ENCODE results near the gene ATIC. TPM values are rescaled to one million over a fixed set of nuclear protein-coding genes. Genes with fewer than 3 reads are reported as not detected.

The ATIC gene
- total RNA-seq, result 19.3 TPM

GRCh38 chr2:215311625-215312396, at the start of gene ATIC:
Gene ATIC (plus strand): TSS chr2:215312059. CDS start chr2:215312143, 84 bp downstream.
- Histone ChIP-seq H3K27me3 (ENCODE audit: control insufficient read depth in 3 of 3, insufficient read depth in 3 of 3, low read length in 3 of 3) (no peaks in the 10 kb centered on the region), H3K36me3 (ENCODE audit: control insufficient read depth in 3 of 3, insufficient read depth in 3 of 3, low read length in 3 of 3) (peaks cover 0 to 9% (median 0%) of the 10 kb centered on the region in 3 donors), H3K9me3 (ENCODE audit: control insufficient read depth in 3 of 3, low read length in 3 of 3) (no peaks in the 10 kb centered on the region), H3K4me3 (ENCODE audit: low read length in 3 of 3) (peak within 1 kb of the TSS; percentile 86 to 93 (median 93)), H3K27ac (ENCODE audit: low read depth, low read length) (peak within 1 kb of the TSS; percentile 77), H3K9ac (ENCODE audit: low read depth in 1 of 3, low read length in 3 of 3) (peak within 1 kb of the TSS; percentile 83 to 95 (median 86)), H3K4me1 (ENCODE audit: control insufficient read depth in 3 of 3, insufficient read depth in 3 of 3, low read length in 3 of 3) (peaks cover 8 to 12% (median 10%) of the 10 kb centered on the region in 3 donors)

- Histone ChIP-seq H3K27me3 (ENCODE audit: control insufficient read depth in 3 of 3, insufficient read depth in 3 of 3, low read length in 3 of 3) (no peaks in the 10 kb centered on the region), H3K4me3 (ENCODE audit: low read length in 3 of 3) (no peak overlapping the region), H3K4me1 (ENCODE audit: control insufficient read depth in 3 of 3, insufficient read depth in 3 of 3, low read length in 3 of 3) (no peaks in the 10 kb centered on the region), H3K9me3 (ENCODE audit: control insufficient read depth in 3 of 3, low read length in 3 of 3) (no peaks in the 10 kb centered on the region), H3K36me3 (ENCODE audit: control insufficient read depth in 3 of 3, insufficient read depth in 3 of 3, low read length in 3 of 3) (no peaks in the 10 kb centered on the region), H3K27ac (ENCODE audit: low read depth, low read length) (no peak overlapping the region), H3K9ac (ENCODE audit: low read depth in 1 of 3, low read length in 3 of 3) (no peak overlapping the region)
These were observed 49.6 kb upstream of the ATIC start for GRCh38 chr2:215262303-215262702.

- Histone ChIP-seq H3K27me3 (ENCODE audit: control insufficient read depth in 3 of 3, insufficient read depth in 3 of 3, low read length in 3 of 3) (no peaks in the 10 kb centered on the region), H3K9me3 (ENCODE audit: control insufficient read depth in 3 of 3, low read length in 3 of 3) (no peaks in the 10 kb centered on the region), H3K27ac (ENCODE audit: low read depth, low read length) (no peak overlapping the region), H3K9ac (ENCODE audit: low read depth in 1 of 3, low read length in 3 of 3) (no peak overlapping the region), H3K36me3 (ENCODE audit: control insufficient read depth in 3 of 3, insufficient read depth in 3 of 3, low read length in 3 of 3) (no peaks in the 10 kb centered on the region), H3K4me1 (ENCODE audit: control insufficient read depth in 3 of 3, insufficient read depth in 3 of 3, low read length in 3 of 3) (no peaks in the 10 kb centered on the region), H3K4me3 (ENCODE audit: low read length in 3 of 3) (no peak overlapping the region)
These were observed 49.0 kb upstream of the ATIC start for GRCh38 chr2:215262741-215263362.

GRCh38 chr2:215264374-215264773, 47.5 kb upstream of the ATIC start:
- H3K4me3 ChIP-seq (ENCODE audit: low read length in 3 of 3), result no peak overlapping the region
- H3K4me1 ChIP-seq (ENCODE audit: control insufficient read depth in 3 of 3, insufficient read depth in 3 of 3, low read length in 3 of 3), result no peaks in the 10 kb centered on the region
- no peak overlapping the region for H3K9ac ChIP-seq (ENCODE audit: low read depth in 1 of 3, low read length in 3 of 3)
- H3K27me3 ChIP-seq (ENCODE audit: control insufficient read depth in 3 of 3, insufficient read depth in 3 of 3, low read length in 3 of 3), result no peaks in the 10 kb centered on the region
- H3K36me3 ChIP-seq (ENCODE audit: control insufficient read depth in 3 of 3, insufficient read depth in 3 of 3, low read length in 3 of 3), result no peaks in the 10 kb centered on the region
- no peaks in the 10 kb centered on the region for H3K9me3 ChIP-seq (ENCODE audit: control insufficient read depth in 3 of 3, low read length in 3 of 3)
- H3K27ac ChIP-seq (ENCODE audit: low read depth, low read length), result no peak overlapping the region

- Histone ChIP-seq H3K4me3 (ENCODE audit: low read length in 3 of 3) (peak overlapping the region; percentile 1 to 48 (median 30)), H3K4me1 (ENCODE audit: control insufficient read depth in 3 of 3, insufficient read depth in 3 of 3, low read length in 3 of 3) (no peaks in the 10 kb centered on the region), H3K27me3 (ENCODE audit: control insufficient read depth in 3 of 3, insufficient read depth in 3 of 3, low read length in 3 of 3) (no peaks in the 10 kb centered on the region), H3K27ac (ENCODE audit: low read depth, low read length) (no peak overlapping the region), H3K9me3 (ENCODE audit: control insufficient read depth in 3 of 3, low read length in 3 of 3) (no peaks in the 10 kb centered on the region), H3K9ac (ENCODE audit: low read depth in 1 of 3, low read length in 3 of 3) (peak overlapping the region in 2 of 3 donors; percentile 43 to 46), H3K36me3 (ENCODE audit: control insufficient read depth in 3 of 3, insufficient read depth in 3 of 3, low read length in 3 of 3) (no peaks in the 10 kb centered on the region)
These were observed 42.3 kb upstream of the ATIC start for GRCh38 chr2:215269397-215270117.

- H3K27me3 ChIP-seq (ENCODE audit: control insufficient read depth in 3 of 3, insufficient read depth in 3 of 3, low read length in 3 of 3), result no peaks in the 10 kb centered on the region
- no peaks in the 10 kb centered on the region for H3K9me3 ChIP-seq (ENCODE audit: control insufficient read depth in 3 of 3, low read length in 3 of 3)
- H3K36me3 ChIP-seq (ENCODE audit: control insufficient read depth in 3 of 3, insufficient read depth in 3 of 3, low read length in 3 of 3), result no peaks in the 10 kb centered on the region
- H3K4me3 ChIP-seq (ENCODE audit: low read length in 3 of 3), result no peak overlapping the region
- H3K27ac ChIP-seq (ENCODE audit: low read depth, low read length), result no peak overlapping the region
- no peak overlapping the region for H3K9ac ChIP-seq (ENCODE audit: low read depth in 1 of 3, low read length in 3 of 3)
- no peaks in the 10 kb centered on the region for H3K4me1 ChIP-seq (ENCODE audit: control insufficient read depth in 3 of 3, insufficient read depth in 3 of 3, low read length in 3 of 3)
These were observed 41.8 kb upstream of the ATIC start for GRCh38 chr2:215270118-215270451.

GRCh38 chr2:215271446-215271845, 40.4 kb upstream of the ATIC start:
- H3K9ac ChIP-seq (ENCODE audit: low read depth in 1 of 3, low read length in 3 of 3), result no peak overlapping the region
- no peaks in the 10 kb centered on the region for H3K36me3 ChIP-seq (ENCODE audit: control insufficient read depth in 3 of 3, insufficient read depth in 3 of 3, low read length in 3 of 3)
- no peak overlapping the region for H3K27ac ChIP-seq (ENCODE audit: low read depth, low read length)
- H3K27me3 ChIP-seq (ENCODE audit: control insufficient read depth in 3 of 3, insufficient read depth in 3 of 3, low read length in 3 of 3), result no peaks in the 10 kb centered on the region
- H3K4me1 ChIP-seq (ENCODE audit: control insufficient read depth in 3 of 3, insufficient read depth in 3 of 3, low read length in 3 of 3), result no peaks in the 10 kb centered on the region
- H3K4me3 ChIP-seq (ENCODE audit: low read length in 3 of 3), result no peak overlapping the region
- no peaks in the 10 kb centered on the region for H3K9me3 ChIP-seq (ENCODE audit: control insufficient read depth in 3 of 3, low read length in 3 of 3)

- Histone ChIP-seq H3K9me3 (ENCODE audit: control insufficient read depth in 3 of 3, low read length in 3 of 3) (no peaks in the 10 kb centered on the region), H3K9ac (ENCODE audit: low read depth in 1 of 3, low read length in 3 of 3) (no peak overlapping the region), H3K4me1 (ENCODE audit: control insufficient read depth in 3 of 3, insufficient read depth in 3 of 3, low read length in 3 of 3) (no peaks in the 10 kb centered on the region), H3K27me3 (ENCODE audit: control insufficient read depth in 3 of 3, insufficient read depth in 3 of 3, low read length in 3 of 3) (no peaks in the 10 kb centered on the region), H3K4me3 (ENCODE audit: low read length in 3 of 3) (no peak overlapping the region), H3K36me3 (ENCODE audit: control insufficient read depth in 3 of 3, insufficient read depth in 3 of 3, low read length in 3 of 3) (no peaks in the 10 kb centered on the region), H3K27ac (ENCODE audit: low read depth, low read length) (no peak overlapping the region)
These were observed 38.9 kb upstream of the ATIC start for GRCh38 chr2:215272918-215273317.

GRCh38 chr2:215274829-215275228, 37.0 kb upstream of the ATIC start:
- Histone ChIP-seq H3K36me3 (ENCODE audit: control insufficient read depth in 3 of 3, insufficient read depth in 3 of 3, low read length in 3 of 3) (no peaks in the 10 kb centered on the region), H3K27me3 (ENCODE audit: control insufficient read depth in 3 of 3, insufficient read depth in 3 of 3, low read length in 3 of 3) (no peaks in the 10 kb centered on the region)

GRCh38 chr2:215275824-215276223, 36.0 kb upstream of the ATIC start:
- H3K4me1 ChIP-seq (ENCODE audit: control insufficient read depth in 3 of 3, insufficient read depth in 3 of 3, low read length in 3 of 3), result no peaks in the 10 kb centered on the region
- no peaks in the 10 kb centered on the region for H3K9me3 ChIP-seq (ENCODE audit: control insufficient read depth in 3 of 3, low read length in 3 of 3)
- no peaks in the 10 kb centered on the region for H3K36me3 ChIP-seq (ENCODE audit: control insufficient read depth in 3 of 3, insufficient read depth in 3 of 3, low read length in 3 of 3)
- H3K9ac ChIP-seq (ENCODE audit: low read depth in 1 of 3, low read length in 3 of 3), result no peak overlapping the region
- H3K4me3 ChIP-seq (ENCODE audit: low read length in 3 of 3), result no peak overlapping the region
- no peaks in the 10 kb centered on the region for H3K27me3 ChIP-seq (ENCODE audit: control insufficient read depth in 3 of 3, insufficient read depth in 3 of 3, low read length in 3 of 3)
- no peak overlapping the region for H3K27ac ChIP-seq (ENCODE audit: low read depth, low read length)

More at GRCh38 chr2:215274829-215275228, 37.0 kb upstream of the ATIC start:
- no peak overlapping the region for H3K27ac ChIP-seq (ENCODE audit: low read depth, low read length)
- no peak overlapping the region for H3K9ac ChIP-seq (ENCODE audit: low read depth in 1 of 3, low read length in 3 of 3)
- H3K4me3 ChIP-seq (ENCODE audit: low read length in 3 of 3), result no peak overlapping the region
- no peaks in the 10 kb centered on the region for H3K4me1 ChIP-seq (ENCODE audit: control insufficient read depth in 3 of 3, insufficient read depth in 3 of 3, low read length in 3 of 3)
- H3K9me3 ChIP-seq (ENCODE audit: control insufficient read depth in 3 of 3, low read length in 3 of 3), result no peaks in the 10 kb centered on the region
